Measurements from ENCODE around the gene VIPAS39.

- no peak for TF ChIP-seq MYNN (tag by site-specific recombination; IDR thresholded peaks at IDR 0.05; ENCODE audit: borderline replicate concordance)
- no peak for TF ChIP-seq CTCF (tag by site-specific recombination; IDR thresholded peaks at IDR 0.05)
- TF ChIP-seq PBX3 (CRISPR knock-in tag; IDR thresholded peaks at IDR 0.05) = no peak
- TF ChIP-seq ZNF544 (tag by site-specific recombination; IDR thresholded peaks at IDR 0.05) = no peak
- TF ChIP-seq ZBTB1 (tag by site-specific recombination; IDR thresholded peaks at IDR 0.05) = no peak
- TF ChIP-seq REST (tag by site-specific recombination; IDR thresholded peaks at IDR 0.05) = no peak
- TF ChIP-seq ZNF184 (tag by site-specific recombination; IDR thresholded peaks at IDR 0.05) = no peak
- TF ChIP-seq KLF16 (tag by site-specific recombination; IDR thresholded peaks at IDR 0.05) = no peak
- no peak for TF ChIP-seq PRDM4 (tag by site-specific recombination; IDR thresholded peaks at IDR 0.05)
- TF ChIP-seq ZBTB21 (tag by site-specific recombination; IDR thresholded peaks at IDR 0.05) = no peak
- no peak for TF ChIP-seq MZF1 (tag by site-specific recombination; IDR thresholded peaks at IDR 0.05; ENCODE audit: borderline replicate concordance)
- no peak for TF ChIP-seq ZFP3 (tag by site-specific recombination; IDR thresholded peaks at IDR 0.05; ENCODE audit: low read depth)
- TF ChIP-seq SCRT2 (tag by site-specific recombination; IDR thresholded peaks at IDR 0.05) = no peak
- no peak for TF ChIP-seq ZFP37 (tag by site-specific recombination; IDR thresholded peaks at IDR 0.05)
Observed at GRCh38 chr14:77416836-77417235, 40.6 kb downstream of the VIPAS39 start.

All from HEK293 (cell line).